Thoracic aorta (tissue), 2 donors: Measurements from ENCODE around the gene PRSS1. TPM values are rescaled to one million over a fixed set of nuclear protein-coding genes. Genes with fewer than 3 reads are reported as not detected.
A peak's percentile ranks its signal among the peaks of the same experiment; 100 is the strongest.
"Not testable (repeated sequence)": the region's sequence is repeated elsewhere in the genome, so short reads cannot be mapped to it uniquely, and the experiment has no call there.

ENCODE experiments used
- ATAC-seq: fragments of 150-250 bp; one replicate; pipeline ENCODE4 v1.8.0; 2017; ENCODE audit warnings: low read depth; ENCODE audit not compliant: insufficient number of reproducible peaks, low FRiP score
- DNase-seq: peaks from one replicate; pipeline ENCODE4 v3.0.0-alpha.2; 2020; ENCODE audit warnings: low spot score
- H3K27ac ChIP-seq, 2 donors: fragments of 200-600 bp; sonication (generic); 1 replicate in 1 of 2; 2 replicates in 1 of 2; pipeline ENCODE4 v1.5.1; 2016; ENCODE audit warnings: mild to moderate bottlenecking in 2 of 2, moderate library complexity in 2 of 2
- H3K27me3 ChIP-seq: fragments of 200-600 bp; sonication (generic); replicated peaks from 2 replicates; pipeline ENCODE4 v1.6.0; 2016; ENCODE audit warnings: mild to moderate bottlenecking; ENCODE audit not compliant: insufficient read depth
- H3K36me3 ChIP-seq: fragments of 200-600 bp; sonication (generic); one replicate; pipeline ENCODE4 v1.5.1; 2016
- H3K4me1 ChIP-seq, 2 donors: fragments of 200-600 bp; sonication (generic); 1 replicate in 1 of 2; 2 replicates in 1 of 2; pipeline versions ENCODE4 v1.5.1 to v1.6.0; 2016; ENCODE audit warnings: low read depth in 2 of 2, mild to moderate bottlenecking in 1 of 2; ENCODE audit not compliant: control insufficient read depth in 1 of 2
- H3K4me3 ChIP-seq: fragments of 200-600 bp; sonication (generic); 2 replicates; pipeline ENCODE4 v1.5.1; 2016; ENCODE audit warnings: mild to moderate bottlenecking
- H3K9me3 ChIP-seq: fragments of 200-600 bp; sonication (generic); 2 replicates; pipeline ENCODE4 v1.5.1; 2016
- total RNA-seq, 2 donors: library from RNA; depleted of rRNA; stranded (reverse); fragments of >200 nt; gene quantifications; one replicate each; pipeline versions ENCODE4 v1.1.0 to v1.2.3, GENCODE V29; 2016
- TF ChIP-seq, protein P1 (sequence below): fragments of 200-600 bp; sonication (generic); IDR thresholded peaks from one replicate; pipeline ENCODE4 v1.5.1; 2019; ENCODE audit warnings: antibody characterized with exemption

PRSS1 gene
- total RNA-seq, 2 donors from 2014 or later = 5.1 to 16.9 TPM

DNA sequence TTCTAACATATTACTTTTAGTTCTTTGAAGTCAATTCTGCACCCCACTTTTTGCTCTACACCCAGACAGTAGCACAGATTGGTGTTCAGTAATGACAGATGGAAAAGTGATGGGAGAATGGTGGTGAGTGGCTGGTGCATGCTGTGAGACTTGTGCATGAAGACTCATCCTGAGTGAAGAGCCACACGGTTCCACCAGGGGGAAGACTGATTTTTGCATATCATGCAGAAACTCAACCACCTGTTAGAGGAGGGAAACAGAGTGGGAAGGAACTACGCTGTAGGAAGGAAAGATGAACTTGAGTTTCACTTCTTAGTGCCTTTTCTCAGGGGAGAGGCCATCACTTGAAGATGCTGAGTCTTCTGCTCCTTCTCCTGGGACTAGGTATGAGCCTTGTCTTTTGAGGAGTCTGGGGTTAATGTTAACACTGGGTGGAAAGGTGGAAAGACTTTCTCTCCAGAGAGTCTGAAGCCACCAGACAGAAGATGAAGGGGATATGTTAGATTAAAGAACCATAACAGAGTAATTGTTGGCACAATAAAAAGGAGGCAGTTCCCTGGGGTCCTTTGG lies 9.3 kb upstream of the PRSS1 start:
- H3K27me3 ChIP-seq = no peaks in the 10 kb centered on the region
- no peak for ATAC-seq
- H3K4me1 ChIP-seq = peaks cover 13 to 29% of the 10 kb centered on the region in 2 donors
- H3K9me3 ChIP-seq = no peaks in the 10 kb centered on the region
- H3K27ac ChIP-seq = no peak overlapping the region
- H3K36me3 ChIP-seq = no peaks in the 10 kb centered on the region
- no peak overlapping the region for H3K4me3 ChIP-seq
- TF ChIP-seq, protein P1, sequence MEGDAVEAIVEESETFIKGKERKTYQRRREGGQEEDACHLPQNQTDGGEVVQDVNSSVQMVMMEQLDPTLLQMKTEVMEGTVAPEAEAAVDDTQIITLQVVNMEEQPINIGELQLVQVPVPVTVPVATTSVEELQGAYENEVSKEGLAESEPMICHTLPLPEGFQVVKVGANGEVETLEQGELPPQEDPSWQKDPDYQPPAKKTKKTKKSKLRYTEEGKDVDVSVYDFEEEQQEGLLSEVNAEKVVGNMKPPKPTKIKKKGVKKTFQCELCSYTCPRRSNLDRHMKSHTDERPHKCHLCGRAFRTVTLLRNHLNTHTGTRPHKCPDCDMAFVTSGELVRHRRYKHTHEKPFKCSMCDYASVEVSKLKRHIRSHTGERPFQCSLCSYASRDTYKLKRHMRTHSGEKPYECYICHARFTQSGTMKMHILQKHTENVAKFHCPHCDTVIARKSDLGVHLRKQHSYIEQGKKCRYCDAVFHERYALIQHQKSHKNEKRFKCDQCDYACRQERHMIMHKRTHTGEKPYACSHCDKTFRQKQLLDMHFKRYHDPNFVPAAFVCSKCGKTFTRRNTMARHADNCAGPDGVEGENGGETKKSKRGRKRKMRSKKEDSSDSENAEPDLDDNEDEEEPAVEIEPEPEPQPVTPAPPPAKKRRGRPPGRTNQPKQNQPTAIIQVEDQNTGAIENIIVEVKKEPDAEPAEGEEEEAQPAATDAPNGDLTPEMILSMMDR = no peak
- DNase-seq = no peak

DNA sequence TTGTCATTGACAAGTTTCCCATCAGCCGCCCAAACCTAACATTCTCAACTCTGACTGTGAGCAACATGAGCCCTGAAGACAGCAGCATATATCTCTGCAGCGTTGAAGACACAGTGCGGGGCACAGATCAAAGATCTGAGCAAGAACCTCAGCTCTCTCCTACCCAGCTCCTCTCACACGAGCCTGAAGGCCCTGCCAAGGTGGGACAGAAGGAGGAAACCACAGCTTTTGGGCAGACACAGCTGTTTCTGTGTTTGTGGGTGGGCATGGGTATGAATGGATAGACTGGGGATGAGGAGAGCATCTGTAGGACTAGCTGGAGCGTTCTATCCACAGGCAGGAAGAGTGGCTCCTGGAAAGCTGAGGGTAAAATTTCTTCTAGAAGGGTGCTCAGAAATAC lies 8.5 kb upstream of the PRSS1 start:
- H3K36me3 ChIP-seq = no peaks in the 10 kb centered on the region
- no peaks in the 10 kb centered on the region for H3K27me3 ChIP-seq
- DNase-seq = no peak
- no peak overlapping the region for H3K4me3 ChIP-seq
- no peaks in the 10 kb centered on the region for H3K9me3 ChIP-seq
- H3K27ac ChIP-seq = no peak overlapping the region
- TF ChIP-seq, protein P1 = no peak
- ATAC-seq = peak; percentile 34
- peaks cover 13 to 29% of the 10 kb centered on the region in 2 donors for H3K4me1 ChIP-seq

DNA sequence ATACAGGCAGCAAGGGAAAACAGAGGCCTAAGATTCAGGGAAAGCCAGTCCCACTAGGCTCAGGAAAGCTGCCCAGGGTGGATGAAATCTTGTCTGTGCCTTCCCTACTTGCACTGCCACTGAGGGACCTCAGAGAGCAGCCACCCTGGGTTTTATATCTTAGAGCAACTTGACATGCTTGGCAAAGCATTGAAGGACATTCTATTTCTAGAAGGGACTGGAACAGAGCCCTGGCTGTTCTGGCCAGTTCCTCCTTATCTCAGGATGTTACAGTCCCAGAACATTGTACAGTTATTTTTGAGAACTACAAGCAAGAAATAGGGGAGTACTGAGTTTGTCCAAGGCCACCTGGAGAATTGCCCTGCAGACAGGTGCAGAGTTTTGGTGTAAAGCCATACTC lies 7.3 kb upstream of the PRSS1 start:
- not testable (repeated sequence) for ATAC-seq, H3K9me3 ChIP-seq, DNase-seq, H3K36me3 ChIP-seq, H3K27me3 ChIP-seq, H3K4me3 ChIP-seq
- peak overlapping the region; percentile 20 to 29 for H3K27ac ChIP-seq
- H3K4me1 ChIP-seq = peaks cover 13 to 29% of the 10 kb centered on the region in 2 donors

DNA sequence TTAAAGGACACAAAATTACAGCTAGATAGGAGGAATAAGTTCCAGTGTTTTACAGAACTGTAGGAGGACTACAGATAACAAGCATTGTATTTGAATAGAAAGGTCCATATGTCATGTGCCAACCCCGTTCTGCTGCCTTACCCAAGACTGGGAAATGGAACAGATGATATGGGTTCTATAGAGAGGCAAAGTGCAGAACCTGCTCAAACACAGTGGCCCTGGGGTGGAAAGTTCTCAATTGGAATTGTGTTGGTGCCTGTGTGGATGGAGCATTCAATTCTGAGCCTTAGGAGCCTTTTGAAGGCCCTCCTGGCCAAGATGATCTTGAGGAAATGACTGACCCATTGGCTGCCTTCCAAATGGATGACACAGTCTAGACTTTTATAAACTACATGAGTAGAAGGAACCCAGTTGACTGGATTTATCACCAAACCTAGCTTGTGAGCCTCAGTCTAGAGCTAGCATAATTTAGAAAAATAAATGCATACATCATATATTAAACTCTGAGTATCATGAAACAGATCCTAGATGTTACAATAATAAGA lies 4.1 kb upstream of the PRSS1 start:
- H3K4me1 ChIP-seq = peaks cover 13 to 22% of the 10 kb centered on the region in 2 donors
- ATAC-seq (no peak), DNase-seq (no peak)
- no peak overlapping the region for H3K4me3 ChIP-seq
- no peaks in the 10 kb centered on the region for H3K27me3 ChIP-seq
- no peak overlapping the region for H3K27ac ChIP-seq
- H3K9me3 ChIP-seq = no peaks in the 10 kb centered on the region
- no peaks in the 10 kb centered on the region for H3K36me3 ChIP-seq
- TF ChIP-seq, protein P1 = no peak

DNA sequence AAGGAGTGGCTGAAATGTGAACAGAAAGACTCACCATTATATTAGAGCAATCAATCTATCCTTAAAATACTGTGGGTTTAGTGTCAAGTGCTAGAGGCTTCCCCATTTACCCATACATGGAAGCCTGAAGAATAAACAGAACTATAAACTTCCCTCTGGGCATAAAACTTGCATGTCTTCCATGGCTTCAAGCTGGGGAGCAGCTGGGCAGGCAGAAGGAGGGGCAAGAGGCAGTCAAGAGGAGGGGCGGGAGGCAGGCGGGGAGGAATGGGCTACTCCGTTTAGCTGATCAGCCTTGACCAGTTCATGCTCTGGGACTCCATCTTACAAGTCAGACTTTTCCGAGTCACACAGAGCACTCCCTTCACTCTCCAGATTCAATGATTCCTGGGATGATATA lies 3.5 kb upstream of the PRSS1 start:
- Histone ChIP-seq H3K4me3 (no peak overlapping the region), H3K9me3 (no peaks in the 10 kb centered on the region), H3K4me1 (peaks cover 13 to 19% of the 10 kb centered on the region in 2 donors), H3K27me3 (no peaks in the 10 kb centered on the region), H3K36me3 (no peaks in the 10 kb centered on the region), H3K27ac (no peak overlapping the region)
- TF ChIP-seq, protein P1 = no peak
- no peak for ATAC-seq
- no peak for DNase-seq

DNA sequence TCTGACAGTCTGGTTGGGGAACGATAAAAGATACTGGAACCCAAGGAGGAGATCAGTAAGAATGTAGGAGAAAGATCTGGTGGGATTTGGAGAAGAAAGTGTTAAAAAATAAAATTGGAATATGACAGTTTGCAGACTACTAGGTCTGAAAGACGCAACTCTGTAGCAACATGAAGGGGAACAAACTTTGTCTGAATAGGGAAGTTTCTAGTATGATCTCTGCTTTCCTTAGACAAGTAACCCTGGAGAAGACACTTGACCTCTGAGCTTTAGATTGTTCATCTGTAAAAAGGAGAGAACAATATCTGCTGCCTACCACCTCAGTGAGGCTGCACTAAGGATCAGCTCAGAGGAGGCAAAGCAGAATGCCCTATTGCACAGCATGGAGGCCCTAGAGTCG lies 3.0 kb upstream of the PRSS1 start:
- Histone ChIP-seq H3K4me3 (no peak overlapping the region), H3K9me3 (no peaks in the 10 kb centered on the region), H3K4me1 (peaks cover 12 to 13% of the 10 kb centered on the region in 2 donors), H3K36me3 (no peaks in the 10 kb centered on the region), H3K27me3 (no peaks in the 10 kb centered on the region), H3K27ac (no peak overlapping the region)
- ATAC-seq = no peak
- TF ChIP-seq, protein P1 = no peak
- no peak for DNase-seq

DNA sequence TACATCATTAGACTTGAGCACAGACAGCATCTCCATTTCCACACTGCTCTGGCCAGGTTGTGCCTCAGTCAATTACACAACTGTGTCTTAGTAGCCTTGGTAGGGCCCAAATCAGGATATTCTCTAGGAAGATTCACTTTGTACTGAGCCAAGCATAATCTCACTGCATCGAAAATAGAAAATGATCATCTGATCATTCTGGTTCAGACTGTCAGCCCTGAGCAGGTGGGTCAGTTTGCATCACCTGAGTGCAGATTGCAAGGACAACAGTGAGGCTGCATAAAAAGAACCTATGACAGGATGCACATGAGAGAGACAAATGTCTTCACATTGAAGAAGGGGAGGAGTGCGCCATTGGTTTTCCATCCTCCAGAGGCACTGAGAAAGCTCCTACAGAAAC lies 862 bp upstream of the PRSS1 start:
- not testable (repeated sequence) for H3K4me1 ChIP-seq, H3K36me3 ChIP-seq, H3K9me3 ChIP-seq, H3K4me3 ChIP-seq, H3K27me3 ChIP-seq, DNase-seq, H3K27ac ChIP-seq, ATAC-seq
